GM10248 (cell line): ENCODE data around the gene LAMA2.

Source experiments
- CTCF ChIA-PET: fragments of 300-600 bp; sonication (Branson Sonifier 250); formaldehyde crosslinking; extraction: SDS; loops from one replicate; lab custom pipeline; 2021; ENCODE audit warnings: antibody characterized with exemption; lab: Yijun Ruan, JAX
- POLR2A ChIA-PET: fragments of 350-650 bp; sonication (Branson Sonifier 250); formaldehyde crosslinking; extraction: SDS; loops from one replicate; lab custom pipeline; 2020; ENCODE audit warnings: antibody characterized with exemption; lab: Yijun Ruan, JAX
- DNase-seq: peaks from one replicate; pipeline ENCODE4 v3.0.0; 2012; ENCODE audit errors: extremely low spot score
- TF ChIP-seq, protein P1 (sequence below): IDR thresholded peaks from 2 replicates; pipeline ENCODE4 v1.5.1; 2012; ENCODE audit warnings: mild to moderate bottlenecking, low read depth; ENCODE audit errors: extremely low read depth, missing control alignments, control extremely low read depth

Gene LAMA2

GRCh38 chr6:129416337-129416990 is 533.5 kb downstream of the LAMA2 start:
- TF ChIP-seq, protein P1, sequence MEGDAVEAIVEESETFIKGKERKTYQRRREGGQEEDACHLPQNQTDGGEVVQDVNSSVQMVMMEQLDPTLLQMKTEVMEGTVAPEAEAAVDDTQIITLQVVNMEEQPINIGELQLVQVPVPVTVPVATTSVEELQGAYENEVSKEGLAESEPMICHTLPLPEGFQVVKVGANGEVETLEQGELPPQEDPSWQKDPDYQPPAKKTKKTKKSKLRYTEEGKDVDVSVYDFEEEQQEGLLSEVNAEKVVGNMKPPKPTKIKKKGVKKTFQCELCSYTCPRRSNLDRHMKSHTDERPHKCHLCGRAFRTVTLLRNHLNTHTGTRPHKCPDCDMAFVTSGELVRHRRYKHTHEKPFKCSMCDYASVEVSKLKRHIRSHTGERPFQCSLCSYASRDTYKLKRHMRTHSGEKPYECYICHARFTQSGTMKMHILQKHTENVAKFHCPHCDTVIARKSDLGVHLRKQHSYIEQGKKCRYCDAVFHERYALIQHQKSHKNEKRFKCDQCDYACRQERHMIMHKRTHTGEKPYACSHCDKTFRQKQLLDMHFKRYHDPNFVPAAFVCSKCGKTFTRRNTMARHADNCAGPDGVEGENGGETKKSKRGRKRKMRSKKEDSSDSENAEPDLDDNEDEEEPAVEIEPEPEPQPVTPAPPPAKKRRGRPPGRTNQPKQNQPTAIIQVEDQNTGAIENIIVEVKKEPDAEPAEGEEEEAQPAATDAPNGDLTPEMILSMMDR = no peak
- POLR2A ChIA-PET = no interaction called here
- CTCF ChIA-PET = interaction anchor here (1.4 kb wide), 1 partner anchor 10 kb away, joined by 6 read pairs; no protein-coding TSS in a partner anchor
- no peak for DNase-seq

- ChIA-PET CTCF (interaction anchor here (1.4 kb wide), 1 partner anchor 8 kb away, joined by 6 read pairs; no protein-coding TSS in a partner anchor), POLR2A (no interaction called here)
Observed at GRCh38 chr6:129417416-129418086, 534.6 kb downstream of the LAMA2 start.

GRCh38 chr6:129419324-129419723 is 536.4 kb downstream of the LAMA2 start:
- CTCF ChIA-PET = no interaction called here
- TF ChIP-seq, protein P1 = no peak

More at GRCh38 chr6:129417416-129418086, 534.6 kb downstream of the LAMA2 start:
- no peak for DNase-seq
- TF ChIP-seq, protein P1 = no peak

GRCh38 chr6:129426343-129426742 is 543.4 kb downstream of the LAMA2 start:
- TF ChIP-seq, protein P1 = no peak
- ChIA-PET CTCF (interaction anchor here (1.2 kb wide), 1 partner anchor 10 kb away, joined by 6 read pairs; no protein-coding TSS in a partner anchor), POLR2A (no interaction called here)
- no peak for DNase-seq

More at GRCh38 chr6:129419324-129419723, 536.4 kb downstream of the LAMA2 start:
- no peak for DNase-seq
- POLR2A ChIA-PET = no interaction called here

- POLR2A ChIA-PET = no interaction called here
- CTCF ChIA-PET = no interaction called here
- TF ChIP-seq, protein P1 = no peak
- DNase-seq = no peak
Observed at GRCh38 chr6:129429956-129430355, 547.0 kb downstream of the LAMA2 start.

DNA sequence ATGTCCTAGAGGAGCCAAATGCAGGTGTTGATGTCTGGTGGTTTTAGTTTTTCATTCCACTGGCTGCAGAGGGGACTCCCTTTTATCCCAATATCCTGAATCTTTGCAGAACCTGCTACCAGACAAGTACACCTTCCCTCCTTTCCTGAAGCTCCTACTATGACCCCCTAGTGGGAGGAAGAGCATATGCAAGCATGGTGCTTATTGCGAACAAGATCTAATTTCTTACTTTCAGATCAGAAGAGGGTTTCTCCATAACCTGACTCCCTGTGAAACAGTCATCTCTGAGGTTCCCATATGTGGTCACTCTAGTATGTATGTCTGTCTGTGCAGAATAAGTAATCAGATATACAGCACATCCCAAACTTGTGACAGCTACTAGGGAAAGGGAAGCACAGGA is 549.8 kb downstream of the LAMA2 start:
- no peak for DNase-seq
- CTCF ChIA-PET = no interaction called here

More for the DNA sequence above, 549.8 kb downstream of the LAMA2 start:
- TF ChIP-seq, protein P1 = no peak
- POLR2A ChIA-PET = no interaction called here
